ENCODE results near the gene UMODL1. TPM values are rescaled to one million over a fixed set of nuclear protein-coding genes. Genes with fewer than 3 reads are reported as not detected.

UMODL1 gene
- total RNA-seq, 1 experiment from 2014 or later: not detected

DNA sequence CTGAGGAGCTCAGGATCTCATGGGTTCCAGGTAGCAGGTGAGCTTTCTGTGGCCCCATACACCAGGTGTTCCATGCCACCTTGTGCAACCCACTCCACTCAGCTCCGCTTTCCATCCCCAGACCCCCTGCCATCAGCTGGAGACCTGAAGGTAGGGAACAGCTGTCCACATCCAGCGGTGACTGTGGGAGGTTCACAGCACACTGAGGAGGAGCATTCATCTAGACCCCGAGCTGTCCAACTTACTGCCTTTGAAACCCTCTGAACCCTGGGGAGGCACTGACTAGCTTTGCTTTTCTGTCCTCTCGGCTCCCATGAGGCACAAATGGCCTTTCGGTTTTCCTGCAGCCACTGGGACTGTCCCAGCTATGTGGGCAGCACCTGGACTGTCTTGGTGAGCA is 119.9 kb downstream of the UMODL1 start:
- TF ChIP-seq, protein P1, sequence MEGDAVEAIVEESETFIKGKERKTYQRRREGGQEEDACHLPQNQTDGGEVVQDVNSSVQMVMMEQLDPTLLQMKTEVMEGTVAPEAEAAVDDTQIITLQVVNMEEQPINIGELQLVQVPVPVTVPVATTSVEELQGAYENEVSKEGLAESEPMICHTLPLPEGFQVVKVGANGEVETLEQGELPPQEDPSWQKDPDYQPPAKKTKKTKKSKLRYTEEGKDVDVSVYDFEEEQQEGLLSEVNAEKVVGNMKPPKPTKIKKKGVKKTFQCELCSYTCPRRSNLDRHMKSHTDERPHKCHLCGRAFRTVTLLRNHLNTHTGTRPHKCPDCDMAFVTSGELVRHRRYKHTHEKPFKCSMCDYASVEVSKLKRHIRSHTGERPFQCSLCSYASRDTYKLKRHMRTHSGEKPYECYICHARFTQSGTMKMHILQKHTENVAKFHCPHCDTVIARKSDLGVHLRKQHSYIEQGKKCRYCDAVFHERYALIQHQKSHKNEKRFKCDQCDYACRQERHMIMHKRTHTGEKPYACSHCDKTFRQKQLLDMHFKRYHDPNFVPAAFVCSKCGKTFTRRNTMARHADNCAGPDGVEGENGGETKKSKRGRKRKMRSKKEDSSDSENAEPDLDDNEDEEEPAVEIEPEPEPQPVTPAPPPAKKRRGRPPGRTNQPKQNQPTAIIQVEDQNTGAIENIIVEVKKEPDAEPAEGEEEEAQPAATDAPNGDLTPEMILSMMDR (IDR thresholded peaks at IDR 0.05; ENCODE audit: unreplicated experiment): no peak
- no peaks in the 10 kb centered on the region for H3K9me3 Mint-ChIP-seq (ENCODE audit: low read depth, unreplicated experiment)
- peaks cover 20% of the 10 kb centered on the region for H3K27me3 Mint-ChIP-seq (ENCODE audit: unreplicated experiment)
- no peaks in the 10 kb centered on the region for H3K36me3 Mint-ChIP-seq (ENCODE audit: insufficient read depth, unreplicated experiment)
- no peak for DNase-seq
- BruUV-seq (replicated peaks): no TSS peak
- H3K27ac Mint-ChIP-seq (ENCODE audit: unreplicated experiment): no peak overlapping the region
- no peak overlapping the region for H3K4me3 Mint-ChIP-seq (ENCODE audit: low read depth, unreplicated experiment)
- intact Hi-C loops (cut with micrococcal nuclease; ENCODE audit: unreplicated experiment): no loop called here
- CTCF ChIA-PET: no interaction called here
- no peaks in the 10 kb centered on the region for H3K4me1 Mint-ChIP-seq (ENCODE audit: low read depth, unreplicated experiment)

DNA sequence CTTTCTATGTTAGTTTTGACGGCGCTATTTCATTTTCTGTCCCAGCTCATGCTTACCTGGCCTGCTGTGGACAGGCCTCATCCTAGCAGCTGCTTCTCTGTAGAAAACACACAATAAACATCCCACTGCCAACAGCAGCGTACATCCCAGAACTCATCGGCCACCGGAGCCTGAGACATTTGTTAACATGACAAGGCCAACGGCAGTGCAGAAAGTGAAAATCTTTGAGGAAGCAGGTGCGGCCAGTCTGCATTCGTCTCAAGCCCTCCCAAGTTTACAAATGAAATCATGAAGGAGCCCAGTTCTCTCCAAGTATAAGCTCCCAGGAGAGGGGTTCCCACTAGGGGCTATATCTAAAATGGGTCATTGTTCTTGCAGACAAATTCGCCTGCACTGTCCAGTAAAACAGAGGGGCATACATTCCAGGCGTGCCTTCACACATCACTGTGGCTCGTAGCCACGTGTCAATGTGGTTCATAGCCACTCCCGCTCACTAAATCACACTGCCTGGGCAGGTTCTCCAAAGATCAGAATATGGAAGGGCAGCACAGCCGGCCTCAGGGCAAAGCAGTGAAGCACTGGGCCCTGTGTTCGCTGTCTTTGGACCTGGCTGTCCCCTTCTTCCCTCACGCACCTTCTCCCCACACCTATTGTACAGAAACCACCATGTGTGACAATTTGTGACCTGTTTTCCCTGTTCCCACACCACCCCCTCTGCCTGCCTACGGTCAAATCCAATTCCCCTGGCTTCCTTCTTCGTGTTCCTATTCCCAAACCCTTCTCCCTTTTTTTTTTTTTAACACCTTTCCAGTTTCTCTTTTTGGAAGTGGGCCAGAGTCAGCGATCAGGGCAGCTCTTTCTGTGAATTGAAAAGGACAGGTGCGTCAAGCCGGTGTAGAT is 120.8 kb downstream of the UMODL1 start:
- no peaks in the 10 kb centered on the region for H3K9me3 Mint-ChIP-seq (ENCODE audit: low read depth, unreplicated experiment)
- H3K27me3 Mint-ChIP-seq (ENCODE audit: unreplicated experiment): peaks cover 20% of the 10 kb centered on the region
- no peaks in the 10 kb centered on the region for H3K36me3 Mint-ChIP-seq (ENCODE audit: insufficient read depth, unreplicated experiment)
- no TSS peak for BruUV-seq (replicated peaks)
- DNase-seq: no peak
- TF ChIP-seq, protein P1 (IDR thresholded peaks at IDR 0.05; ENCODE audit: unreplicated experiment): no peak
- H3K4me1 Mint-ChIP-seq (ENCODE audit: low read depth, unreplicated experiment): no peaks in the 10 kb centered on the region
- H3K27ac Mint-ChIP-seq (ENCODE audit: unreplicated experiment): no peak overlapping the region
- no peak overlapping the region for H3K4me3 Mint-ChIP-seq (ENCODE audit: low read depth, unreplicated experiment)
- CTCF ChIA-PET: no interaction called here
- intact Hi-C loops (cut with micrococcal nuclease; ENCODE audit: unreplicated experiment): no loop called here

Other genes with a start within 250 kb of the UMODL1 start
- gene PRDM15, start 192.0 kb upstream of the UMODL1 start, total RNA-seq (2022): 10.1 and 10.4 TPM in 2 replicates
- gene C2CD2, start 117.3 kb upstream of the UMODL1 start, total RNA-seq (2022): 13.6 and 15.8 TPM in 2 replicates
- 14.5 and 17.3 TPM in 2 replicates for gene ZBTB21, start 61.0 kb upstream of the UMODL1 start, total RNA-seq (2022)
- 0.19 and 0.29 TPM in 2 replicates for gene ABCG1, start 147.8 kb downstream of the UMODL1 start, total RNA-seq (2022)
- gene TFF3, start 244.1 kb downstream of the UMODL1 start, total RNA-seq (2022): not detected in 2 replicates